ENCODE data around the gene FAM53B.

FAM53B gene

GRCh38 chr10:124605481-124605855 lies 138.7 kb downstream of the FAM53B start:
- no peak for DNase-seq

- no peak for DNase-seq
These were observed 139.2 kb downstream of the FAM53B start for GRCh38 chr10:124605001-124605370.

- DNase-seq: no peak
These were observed 139.8 kb downstream of the FAM53B start for GRCh38 chr10:124604214-124605000.

- no peak for DNase-seq
These were observed 140.6 kb downstream of the FAM53B start for GRCh38 chr10:124603376-124604213.

- no peak for DNase-seq
These were observed 141.4 kb downstream of the FAM53B start for GRCh38 chr10:124602646-124603365.

GRCh38 chr10:124602121-124602561 lies 142.0 kb downstream of the FAM53B start:
- no peak for DNase-seq

GRCh38 chr10:124601431-124602120 lies 142.6 kb downstream of the FAM53B start:
- no peak for DNase-seq

- DNase-seq: no peak
These were observed 143.2 kb downstream of the FAM53B start for GRCh38 chr10:124601016-124601415.

- DNase-seq: no peak
These were observed 143.9 kb downstream of the FAM53B start for GRCh38 chr10:124600051-124600880.

- DNase-seq: no peak
These were observed 144.6 kb downstream of the FAM53B start for GRCh38 chr10:124599588-124600050.

- no peak for DNase-seq
These were observed 145.2 kb downstream of the FAM53B start for GRCh38 chr10:124598773-124599587.

- no peak for DNase-seq
These were observed 146.0 kb downstream of the FAM53B start for GRCh38 chr10:124598196-124598595.

GRCh38 chr10:124597846-124598165 lies 146.4 kb downstream of the FAM53B start:
- no peak for DNase-seq

- DNase-seq: no peak
These were observed 147.0 kb downstream of the FAM53B start for GRCh38 chr10:124596962-124597845.

GRCh38 chr10:124596116-124596785 lies 147.9 kb downstream of the FAM53B start:
- DNase-seq: no peak

GRCh38 chr10:124595143-124595883 lies 148.9 kb downstream of the FAM53B start:
- DNase-seq: no peak

- no peak for DNase-seq
These were observed 149.9 kb downstream of the FAM53B start for GRCh38 chr10:124594240-124594639.

- DNase-seq: no peak
These were observed 150.7 kb downstream of the FAM53B start for GRCh38 chr10:124593431-124593985.

Measured in NCI-H1048 (cell line).